GM12878 (cell line): Measurements from ENCODE around the gene SNX33. TPM values are rescaled to one million over a fixed set of nuclear protein-coding genes. Genes with fewer than 3 reads are reported as not detected.
"Not testable (repeated sequence)": the region's sequence is repeated elsewhere in the genome, so short reads cannot be mapped to it uniquely, and the experiment has no call there.

Source experiments
- ATAC-seq: fragments of 200-7000 bp; cut with Tn5 transposase; 3 replicates; pipeline ENCODE4 v1.9.1; 2020; ENCODE audit warnings: mild to moderate bottlenecking, moderate library complexity
- BruUV-seq: library from RNA; stranded (reverse); fragments of 400-500 nt; replicated peaks from 2 replicates; lab custom pipeline; 2021; lab: Mats Ljungman, UMichigan
- CTCF ChIA-PET: fragments of 300-600 bp; sonication (Branson Sonifier 250); formaldehyde crosslinking; extraction: SDS; loops from one replicate; lab custom pipeline; 2021; ENCODE audit warnings: inconsistent platforms; lab: Yijun Ruan, JAX
- POLR2A ChIA-PET: fragments of 350-600 bp; formaldehyde crosslinking; extraction: SDS; loops from one replicate; lab custom pipeline; 2021; ENCODE audit warnings: inconsistent platforms; lab: Charles Lee
- RAD21 ChIA-PET: fragments of 300-600 bp; sonication (Branson Sonifier 250); formaldehyde crosslinking; loops from one replicate; lab custom pipeline; 2023; ENCODE audit warnings: antibody characterized with exemption; ENCODE audit not compliant: unreplicated experiment; lab: Charles Lee
- SMC1A ChIA-PET: fragments of 300-600 bp; sonication (Branson Sonifier 250); formaldehyde crosslinking; loops from one replicate; lab custom pipeline; 2023; ENCODE audit not compliant: unreplicated experiment, uncharacterized antibody; lab: Charles Lee
- DNase-seq: peaks from one replicate; pipeline ENCODE4 v3.0.0-alpha.2; 2011; ENCODE audit warnings: low read depth, low spot score
- FAIRE-seq: peaks from 3 replicates; lab custom pipeline; 2011; peaks lifted over from hg19 to GRCh38; lab: Jason Lieb, UNC
- H2AFZ ChIP-seq: 2 replicates; pipeline ENCODE4 v1.6.0; 2011; ENCODE audit warnings: low read depth, low read length, control low read depth; ENCODE audit not compliant: control insufficient read depth
- H3K27ac ChIP-seq: 2 replicates; pipeline ENCODE4 v1.5.1; 2011; ENCODE audit warnings: control low read depth; ENCODE audit not compliant: control insufficient read depth, insufficient read depth
- H3K27me3 ChIP-seq, 2 experiments: replicated peaks in 1 of 2; 2 replicates each; pipeline versions ENCODE4 v1.6.0 to v1.6.1; 2011; ENCODE audit warnings: low read length in 1 of 2; ENCODE audit not compliant: control insufficient read depth in 2 of 2, insufficient read depth in 2 of 2
- H3K36me3 ChIP-seq, 2 experiments: 2 replicates each; pipeline ENCODE4 v1.5.1; 2011; ENCODE audit warnings: low read length in 1 of 2; ENCODE audit not compliant: control insufficient read depth in 2 of 2, insufficient read depth in 2 of 2
- H3K4me1 ChIP-seq: 2 replicates; pipeline ENCODE4 v1.6.1; 2011; ENCODE audit warnings: mild to moderate bottlenecking, low read length, moderate library complexity, mixed read lengths; ENCODE audit not compliant: control insufficient read depth, insufficient read depth
- H3K4me2 ChIP-seq: 2 replicates; pipeline ENCODE4 v1.6.0; 2011; ENCODE audit warnings: control low read depth; ENCODE audit not compliant: control insufficient read depth, insufficient read depth
- H3K4me3 ChIP-seq: fragments of 200-600 bp; sonication (generic); 2 replicates; pipeline ENCODE4 v1.5.1; 2016
- H3K79me2 ChIP-seq: 2 replicates; pipeline ENCODE4 v1.6.0; 2011; ENCODE audit warnings: low read length; ENCODE audit not compliant: control insufficient read depth, insufficient read depth
- H3K9ac ChIP-seq: 2 replicates; pipeline ENCODE4 v1.8.0; 2011; ENCODE audit warnings: low read length, control low read depth, mixed read lengths; ENCODE audit not compliant: control insufficient read depth, insufficient read depth
- H3K9me3 ChIP-seq: replicated peaks from 3 replicates; pipeline ENCODE4 v1.5.1; 2011; ENCODE audit warnings: mild to moderate bottlenecking, low read length; ENCODE audit not compliant: control insufficient read depth, insufficient read depth
- H4K20me1 ChIP-seq: 2 replicates; pipeline ENCODE4 v1.6.0; 2011; ENCODE audit not compliant: control insufficient read depth, insufficient read depth
- RAD21 ChIP-seq: IDR thresholded peaks from 2 replicates; pipeline ENCODE4 v1.6.1; 2011; ENCODE audit warnings: mild to moderate bottlenecking, low read depth, low read length, moderate library complexity; ENCODE audit not compliant: insufficient read depth
- RUNX3 ChIP-seq: IDR thresholded peaks from 2 replicates; pipeline ENCODE4 v1.6.1; 2012; ENCODE audit warnings: low read length, inconsistent platforms
- SMC3 ChIP-seq: IDR thresholded peaks from 2 replicates; pipeline ENCODE4 v1.6.1; 2011; ENCODE audit warnings: low read length, improper control_type of control experiment, borderline replicate concordance
- YY1 ChIP-seq: IDR thresholded peaks from 2 replicates; pipeline ENCODE4 v1.6.1; 2011; ENCODE audit warnings: low read depth, mild to moderate bottlenecking, low read length
- WGBS: methylation state at CpG from one replicate; pipeline ENCODE4 v1.1.6; 2016; ENCODE audit warnings: low lambda C conversion rate; ENCODE audit not compliant: insufficient replicate concordance, insufficient coverage; ENCODE audit errors: missing lambda C conversion rate; 5-methylcytosine and 5-hydroxymethylcytosine counted together
- in situ Hi-C: fragments of 300-500 bp; cut with MboI; formaldehyde crosslinking; loops from 9 replicates; pipeline ENCODE4 v1.14.3; 2018; ENCODE audit warnings: mixed read lengths
- intact Hi-C: fragments of 100-400 bp; cut with micrococcal nuclease; formaldehyde crosslinking; loops from one replicate; pipeline ENCODE4 v1.14.2; 2022; ENCODE audit not compliant: unreplicated experiment
- polyA plus RNA-seq, 11 experiments: library from polyadenylated mRNA; depleted of rRNA in 4 of 11; unstranded in 6 of 11; stranded (reverse) in 5 of 11; fragments of >200 nt; fragmentation: Nextera tagmentation in 4 of 11; fragmentation: Illumina TruSeq in 1 of 11; extraction: Ambion mirVana in 4 of 11; extraction: Trizol in 1 of 11; gene quantifications; 1 replicate in 1 of 11; 2 replicates in 10 of 11; pipeline versions ENCODE4 v1.2.1 to v1.2.3, GENCODE V29; 2011 to 2016; ENCODE audit warnings: inconsistent platforms in 2 of 11, missing spikeins in 2 of 11, low read depth in 1 of 11
- total RNA-seq, 4 experiments: library from RNA; depleted of rRNA in 3 of 4; stranded (reverse); fragments of >200 nt in 3 of 4; fragmentation: Illumina TruSeq in 1 of 4; extraction: Trizol in 1 of 4; gene quantifications; 2 replicates each; pipeline versions ENCODE4 v1.2.1 to v1.2.3, GENCODE V29; 2013 to 2021
- TF ChIP-seq, protein P1 (sequence below), 3 experiments: IDR thresholded peaks in 2 of 3; conservative IDR thresholded peaks in 1 of 3; 2 replicates each; pipeline ENCODE4 v1.5.1; 2011; ENCODE audit warnings: low read depth in 3 of 3, low read length in 3 of 3, mild to moderate bottlenecking in 3 of 3, control low read depth in 2 of 3, moderate library complexity in 2 of 3, inconsistent platforms in 1 of 3, mixed read lengths in 1 of 3; ENCODE audit not compliant: control insufficient read depth in 2 of 3, insufficient read depth in 1 of 3; ENCODE audit errors: extremely low read depth in 1 of 3

SNX33 gene
- total and polyA plus RNA-seq, 10 of the 15 experiments (the other 5 are each of a cell fraction or from before 2014, with no cell fraction given): 0.13 to 1.9 (median 0.55) TPM

DNA sequence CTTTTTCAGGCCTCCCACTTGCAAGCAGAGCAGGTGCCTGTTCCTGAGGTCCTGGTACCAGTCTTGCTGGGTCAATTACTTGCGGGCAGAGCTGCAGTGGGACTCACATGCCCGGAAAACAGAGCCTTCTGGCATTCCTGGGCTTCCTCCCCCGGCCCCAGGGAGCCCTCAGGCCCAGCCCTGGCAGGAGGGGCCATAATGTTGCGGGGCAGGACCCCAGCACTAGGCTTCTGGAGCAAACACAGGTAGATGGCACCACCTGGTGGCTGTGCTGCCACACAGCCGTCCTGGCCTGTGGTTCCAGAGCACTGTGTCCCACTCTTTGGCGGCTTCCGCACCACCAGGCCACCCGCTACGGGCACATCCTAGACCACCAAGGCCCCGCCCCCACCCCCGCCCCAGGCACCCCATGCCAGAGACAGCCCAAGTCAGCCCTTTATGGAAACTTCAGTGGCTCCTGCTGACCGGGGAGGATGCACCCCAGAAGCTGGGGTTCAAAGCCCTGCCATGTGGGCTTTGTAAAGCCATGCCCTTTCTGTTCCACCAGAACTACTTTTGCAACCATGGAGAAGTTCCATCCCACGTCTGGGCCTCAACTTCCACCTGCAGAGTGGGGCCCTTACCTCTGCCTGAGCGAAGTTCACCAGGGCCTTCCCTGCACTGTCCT, 36.1 kb downstream of the SNX33 start:
- peak overlapping the region; percentile 47; the same call in 1 of the 2 replicates for H2AFZ ChIP-seq
- H3K27ac ChIP-seq, H3K4me3 ChIP-seq, H3K4me1 ChIP-seq, H3K9me3 ChIP-seq, H3K27me3 ChIP-seq, DNase-seq, BruUV-seq, POLR2A ChIA-PET, H4K20me1 ChIP-seq, H3K4me2 ChIP-seq, in situ Hi-C loops, H3K9ac ChIP-seq, H3K79me2 ChIP-seq, H3K36me3 ChIP-seq: not testable (repeated sequence)
- ChIA-PET RAD21 (interaction anchor here (0.6 to 3.3 kb wide), 6 partner anchors 39 to 316 kb away, joined by 3 to 49 read pairs (median 4); partner anchors contain the start of genes MAN2C1 and SNUPN), CTCF (interaction anchor here (0.6 to 6.8 kb wide), 13 partner anchors 11 to 654 kb away, joined by 3 to 58 read pairs (median 3); partner anchors contain the start of gene MAN2C1), SMC1A (interaction anchor here (0.8 to 1.6 kb wide), 5 partner anchors 38 to 238 kb away, joined by 3 to 5 read pairs (median 5); a partner anchor contains a TSS)
- FAIRE-seq (peak; percentile 93), ATAC-seq (peak; percentile 95)
- TF ChIP-seq SMC3 (peak; percentile 73), YY1 (peak; percentile 55; the same call in 1 of the 2 replicates), RUNX3 (peak; percentile 25; the same call in 1 of the 2 replicates), RAD21 (peak; percentile 73)
- TF ChIP-seq, protein P1, sequence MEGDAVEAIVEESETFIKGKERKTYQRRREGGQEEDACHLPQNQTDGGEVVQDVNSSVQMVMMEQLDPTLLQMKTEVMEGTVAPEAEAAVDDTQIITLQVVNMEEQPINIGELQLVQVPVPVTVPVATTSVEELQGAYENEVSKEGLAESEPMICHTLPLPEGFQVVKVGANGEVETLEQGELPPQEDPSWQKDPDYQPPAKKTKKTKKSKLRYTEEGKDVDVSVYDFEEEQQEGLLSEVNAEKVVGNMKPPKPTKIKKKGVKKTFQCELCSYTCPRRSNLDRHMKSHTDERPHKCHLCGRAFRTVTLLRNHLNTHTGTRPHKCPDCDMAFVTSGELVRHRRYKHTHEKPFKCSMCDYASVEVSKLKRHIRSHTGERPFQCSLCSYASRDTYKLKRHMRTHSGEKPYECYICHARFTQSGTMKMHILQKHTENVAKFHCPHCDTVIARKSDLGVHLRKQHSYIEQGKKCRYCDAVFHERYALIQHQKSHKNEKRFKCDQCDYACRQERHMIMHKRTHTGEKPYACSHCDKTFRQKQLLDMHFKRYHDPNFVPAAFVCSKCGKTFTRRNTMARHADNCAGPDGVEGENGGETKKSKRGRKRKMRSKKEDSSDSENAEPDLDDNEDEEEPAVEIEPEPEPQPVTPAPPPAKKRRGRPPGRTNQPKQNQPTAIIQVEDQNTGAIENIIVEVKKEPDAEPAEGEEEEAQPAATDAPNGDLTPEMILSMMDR (IDR thresholded peaks at IDR 0.05 in 2 of 3, conservative IDR thresholded peaks at IDR 0.05 in 1 of 3; ENCODE audit: control insufficient read depth in 2 of 3, extremely low read depth in 1 of 3, insufficient read depth in 1 of 3, low read depth in 3 of 3, low read length in 3 of 3): peak; percentile 70 to 80 (median 73)
- 5% methylated on average over 13 of the region's 14 CpGs for WGBS
- intact Hi-C loops: loop anchor here (1.0 kb wide), 1 partner anchor 316 kb away; no protein-coding TSS in a partner anchor
